Measurements from ENCODE around the gene OR5L2. TPM values are rescaled to one million over a fixed set of nuclear protein-coding genes. Genes with fewer than 3 reads are reported as not detected.

OR5L2 gene
- total RNA-seq = not detected in 2 replicates

GRCh38 chr11:55826919-55827318, at the start of gene OR5L2:
TSS of gene OR5L2 (plus strand) at chr11:55827219. CDS start at chr11:55827219, 0 bp downstream.

GRCh38 chr11:55795256-55795655, 31.8 kb upstream of the OR5L2 start, which contains the start of gene OR5D14:
TSS of gene OR5D14 (plus strand) at chr11:55795556. CDS start at chr11:55795556, 0 bp downstream.

GRCh38 chr11:55811067-55811466, 16.0 kb upstream of the OR5L2 start, which contains the start of gene OR5L1:
TSS of gene OR5L1 (plus strand) at chr11:55811367. CDS start at chr11:55811467, 100 bp downstream.

GRCh38 chr11:55819330-55819729, 7.7 kb upstream of the OR5L2 start, which contains the start of gene OR5D18:
TSS of gene OR5D18 (plus strand) at chr11:55819630. CDS start at chr11:55819630, 0 bp downstream.

GRCh38 chr11:55838452-55838851, 11.4 kb downstream of the OR5L2 start, which contains the start of gene OR5D16:
TSS of gene OR5D16 (plus strand) at chr11:55838752. CDS start at chr11:55838752, 0 bp downstream.

Other genes with a start within 250 kb of the OR5L2 start
- not detected in 2 replicates for gene OR4C11, start 219.6 kb upstream of the OR5L2 start, total RNA-seq
- not detected in 2 replicates for gene OR4P4, start 192.1 kb upstream of the OR5L2 start, total RNA-seq
- not detected in 2 replicates for gene OR4S2, start 178.9 kb upstream of the OR5L2 start, total RNA-seq
- not detected in 2 replicates for gene OR4C6, start 165.0 kb upstream of the OR5L2 start, total RNA-seq
- gene OR5D13, start 53.8 kb upstream of the OR5L2 start, total RNA-seq = not detected in 2 replicates
- not detected in 2 replicates for gene OR5D14, start 31.7 kb upstream of the OR5L2 start, total RNA-seq
- gene OR5L1, start 15.9 kb upstream of the OR5L2 start, total RNA-seq = not detected in 2 replicates
- gene OR5D18, start 7.6 kb upstream of the OR5L2 start, total RNA-seq = not detected in 2 replicates
- not detected in 2 replicates for gene OR5D16, start 11.5 kb downstream of the OR5L2 start, total RNA-seq
- not detected in 2 replicates for gene TRIM51, start 56.1 kb downstream of the OR5L2 start, total RNA-seq
- not detected in 2 replicates for gene OR5W2, start 87.4 kb downstream of the OR5L2 start, total RNA-seq
- gene OR5I1, start 109.2 kb downstream of the OR5L2 start, total RNA-seq = not detected in 2 replicates
- not detected in 2 replicates for gene OR10AG1, start 142.7 kb downstream of the OR5L2 start, total RNA-seq
- gene OR5F1, start 167.4 kb downstream of the OR5L2 start, total RNA-seq = not detected in 2 replicates
- gene OR5AS1, start 200.4 kb downstream of the OR5L2 start, total RNA-seq = not detected in 2 replicates

All from bronchus fibroblast of lung (primary cell).